ENCODE data around the gene MYLIP. TPM values are rescaled to one million over a fixed set of nuclear protein-coding genes. Genes with fewer than 3 reads are reported as not detected.
"Not testable (repeated sequence)": the region's sequence is repeated elsewhere in the genome, so short reads cannot be mapped to it uniquely, and the experiment has no call there.

MYLIP gene
- total RNA-seq, 1 donor from 2014 or later: 48.8 TPM

- TF ChIP-seq CTCF (IDR thresholded peaks at IDR 0.05): peak; percentile 44
- DNase-seq (no peak), ATAC-seq (peak in 1 of 2 donors; percentile 52)
- Histone ChIP-seq H3K27ac (no peak overlapping the region), H3K27me3 (ENCODE audit: low read depth) (no peaks in the 10 kb centered on the region), H3K9me3 (no peaks in the 10 kb centered on the region), H3K4me1 (peaks cover 16% of the 10 kb centered on the region), H3K36me3 (no peaks in the 10 kb centered on the region), H3K4me3 (no peak overlapping the region)
- intact Hi-C loops (cut with DNase I): no loop called here
These were observed 40.0 kb downstream of the MYLIP start for GRCh38 chr6:16168858-16169257.

- DNase-seq: no peak
- Histone ChIP-seq H3K4me1 (peaks cover 10% of the 10 kb centered on the region), H3K9me3 (no peaks in the 10 kb centered on the region), H3K4me3 (no peak overlapping the region), H3K36me3 (no peaks in the 10 kb centered on the region), H3K27ac (no peak overlapping the region), H3K27me3 (ENCODE audit: low read depth) (no peaks in the 10 kb centered on the region)
- ATAC-seq: no peak
- intact Hi-C loops (cut with DNase I): no loop called here
- TF ChIP-seq CTCF (IDR thresholded peaks at IDR 0.05): no peak
These were observed 42.5 kb downstream of the MYLIP start for GRCh38 chr6:16171400-16171799.

- H3K9me3 ChIP-seq: no peaks in the 10 kb centered on the region
- no peaks in the 10 kb centered on the region for H3K36me3 ChIP-seq
- H3K4me3 ChIP-seq: no peak overlapping the region
- no peak for TF ChIP-seq CTCF (IDR thresholded peaks at IDR 0.05)
- no peak for DNase-seq
- no peak overlapping the region for H3K27ac ChIP-seq
- H3K4me1 ChIP-seq: peaks cover 7% of the 10 kb centered on the region
- no peak for ATAC-seq
- intact Hi-C loops (cut with DNase I): no loop called here
- no peaks in the 10 kb centered on the region for H3K27me3 ChIP-seq (ENCODE audit: low read depth)
These were observed 44.5 kb downstream of the MYLIP start for GRCh38 chr6:16173167-16173940.

- Histone ChIP-seq H3K27me3 (ENCODE audit: low read depth) (no peaks in the 10 kb centered on the region), H3K4me3 (no peak overlapping the region)
These were observed 45.7 kb downstream of the MYLIP start for GRCh38 chr6:16174416-16175078.

GRCh38 chr6:16176600-16176999 is 47.7 kb downstream of the MYLIP start:
- H3K27ac ChIP-seq; H3K4me1 ChIP-seq; H3K4me3 ChIP-seq; DNase-seq; intact Hi-C loops (cut with DNase I); ATAC-seq; H3K27me3 ChIP-seq (ENCODE audit: low read depth); H3K9me3 ChIP-seq; H3K36me3 ChIP-seq: not testable (repeated sequence)

More at GRCh38 chr6:16174416-16175078, 45.7 kb downstream of the MYLIP start:
- TF ChIP-seq CTCF (IDR thresholded peaks at IDR 0.05): no peak
- Histone ChIP-seq H3K9me3 (no peaks in the 10 kb centered on the region), H3K4me1 (no peaks in the 10 kb centered on the region), H3K27ac (no peak overlapping the region), H3K36me3 (no peaks in the 10 kb centered on the region)
- DNase-seq: no peak
- ATAC-seq: no peak
- intact Hi-C loops (cut with DNase I): no loop called here

- intact Hi-C loops (cut with DNase I): no loop called here
These were observed 49.0 kb downstream of the MYLIP start for GRCh38 chr6:16177881-16178280.

More at GRCh38 chr6:16177881-16178280, 49.0 kb downstream of the MYLIP start:
- DNase-seq (no peak), ATAC-seq (no peak)
- H3K36me3 ChIP-seq: no peaks in the 10 kb centered on the region
- H3K4me1 ChIP-seq: peaks cover 4% of the 10 kb centered on the region
- no peak overlapping the region for H3K4me3 ChIP-seq
- no peak overlapping the region for H3K27ac ChIP-seq
- no peak for TF ChIP-seq CTCF (IDR thresholded peaks at IDR 0.05)
- peaks cover 4% of the 10 kb centered on the region for H3K9me3 ChIP-seq
- no peaks in the 10 kb centered on the region for H3K27me3 ChIP-seq (ENCODE audit: low read depth)
